Measurements from ENCODE around the gene MATN4. TPM values are rescaled to one million over a fixed set of nuclear protein-coding genes. Genes with fewer than 3 reads are reported as not detected.

Gene MATN4
- total RNA-seq, 2 experiments from 2014 or later, result 0.35 to 0.48 TPM

GRCh38 chr20:45325371-45325770 is 17.3 kb upstream of the MATN4 start:
- ATAC-seq (no peak), DNase-seq (no peak)
- Mint-ChIP-seq H3K27me3 (no peaks in the 10 kb centered on the region), H3K4me1 (peaks cover 8% of the 10 kb centered on the region), H3K9me3 (ENCODE audit: low read depth) (no peaks in the 10 kb centered on the region), H3K4me3 (no peak overlapping the region), H3K27ac (no peak overlapping the region), H3K36me3 (ENCODE audit: low read depth) (peaks cover 24% of the 10 kb centered on the region)
- POLR2A ChIA-PET, result no interaction called here
- CTCF ChIA-PET, result interaction anchor here (2.0 kb wide), 1 partner anchor 38 kb away, joined by 5 read pairs; the partner anchor contains the start of gene SYS1
- intact Hi-C loops (cut with DNase I, micrococcal nuclease), result no loop called here

GRCh38 chr20:45323731-45324130 is 15.6 kb upstream of the MATN4 start:
- ATAC-seq (no peak), DNase-seq (no peak)
- intact Hi-C loops (cut with DNase I, micrococcal nuclease), result no loop called here
- ChIA-PET CTCF (interaction anchor here (1.0 to 3.3 kb wide), 7 partner anchors 10 to 133 kb away, joined by 3 to 16 read pairs (median 3); partner anchors contain the start of gene SYS1), POLR2A (no interaction called here)
- no peaks in the 10 kb centered on the region for H3K9me3 Mint-ChIP-seq (ENCODE audit: low read depth)
- no peak overlapping the region for H3K4me3 Mint-ChIP-seq
- H3K4me1 Mint-ChIP-seq, result peaks cover 16% of the 10 kb centered on the region
- H3K27me3 Mint-ChIP-seq, result no peaks in the 10 kb centered on the region
- no peak overlapping the region for H3K27ac Mint-ChIP-seq
- H3K36me3 Mint-ChIP-seq (ENCODE audit: low read depth), result peaks cover 13% of the 10 kb centered on the region

- peaks cover 24% of the 10 kb centered on the region for H3K4me1 Mint-ChIP-seq
- ChIA-PET CTCF (interaction anchor here (0.6 to 3.3 kb wide), 13 partner anchors 9 to 457 kb away, joined by 3 to 16 read pairs (median 3); partner anchors contain the start of gene SYS1), POLR2A (interaction anchor here (0.6 to 1.1 kb wide), 2 partner anchors 24 to 36 kb away, joined by 3 to 6 read pairs; no protein-coding TSS in a partner anchor)
- H3K9me3 Mint-ChIP-seq (ENCODE audit: low read depth), result no peaks in the 10 kb centered on the region
- H3K36me3 Mint-ChIP-seq (ENCODE audit: low read depth), result peaks cover 7% of the 10 kb centered on the region
- H3K27ac Mint-ChIP-seq, result no peak overlapping the region
- DNase-seq, result no peak
- no peak for ATAC-seq
- H3K4me3 Mint-ChIP-seq, result no peak overlapping the region
- intact Hi-C loops (cut with DNase I, micrococcal nuclease), result no loop called here
- no peaks in the 10 kb centered on the region for H3K27me3 Mint-ChIP-seq
These were observed 14.9 kb upstream of the MATN4 start for GRCh38 chr20:45322952-45323383.

- no peak overlapping the region for H3K27ac Mint-ChIP-seq
- H3K27me3 Mint-ChIP-seq, result peaks cover 5% of the 10 kb centered on the region
- ChIA-PET POLR2A (no interaction called here), CTCF (interaction anchor here (0.5 to 4.7 kb wide), 20 partner anchors 9 to 450 kb away, joined by 3 to 73 read pairs (median 4); partner anchors contain the start of gene SYS1)
- intact Hi-C loops (cut with DNase I, micrococcal nuclease), result no loop called here
- no peaks in the 10 kb centered on the region for H3K9me3 Mint-ChIP-seq (ENCODE audit: low read depth)
- H3K4me1 Mint-ChIP-seq, result peaks cover 24% of the 10 kb centered on the region
- ATAC-seq, result peak; percentile 45
- DNase-seq, result no peak
- H3K36me3 Mint-ChIP-seq (ENCODE audit: low read depth), result peaks cover 3% of the 10 kb centered on the region
- H3K4me3 Mint-ChIP-seq, result no peak overlapping the region
These were observed 13.0 kb upstream of the MATN4 start for GRCh38 chr20:45320948-45321595.

GRCh38 chr20:45318948-45319347 is 10.8 kb upstream of the MATN4 start:
- peaks cover 24% of the 10 kb centered on the region for H3K4me1 Mint-ChIP-seq
- POLR2A ChIA-PET, result interaction anchor here (0.7 kb wide), 1 partner anchor 135 kb away, joined by 3 read pairs; no protein-coding TSS in a partner anchor
- intact Hi-C loops (cut with DNase I, micrococcal nuclease), result loop anchor here (1.0 to 5.0 kb wide), 6 partner anchors 44 to 453 kb away; partner anchors contain the start of gene SYS1 (in 2 of the 2)
- H3K27ac Mint-ChIP-seq, result peak overlapping the region; percentile 88
- peak overlapping the region; percentile 3 for H3K4me3 Mint-ChIP-seq
- H3K9me3 Mint-ChIP-seq (ENCODE audit: low read depth), result no peaks in the 10 kb centered on the region
- H3K36me3 Mint-ChIP-seq (ENCODE audit: low read depth), result no peaks in the 10 kb centered on the region
- peaks cover 16% of the 10 kb centered on the region for H3K27me3 Mint-ChIP-seq
- ATAC-seq, result peak; percentile 30
- no peak for DNase-seq
- CTCF ChIA-PET, result interaction anchor here (0.6 to 5.6 kb wide), 31 partner anchors 9 to 602 kb away, joined by 3 to 73 read pairs (median 4); partner anchors contain the start of genes RBPJL and SYS1

GRCh38 chr20:45318386-45318939 is 10.4 kb upstream of the MATN4 start:
- intact Hi-C loops (cut with DNase I, micrococcal nuclease), result loop anchor here (2.0 to 5.0 kb wide), 3 partner anchors 44 to 454 kb away; partner anchors contain the start of gene SYS1 (in 2 of the 2)
- H3K36me3 Mint-ChIP-seq (ENCODE audit: low read depth), result no peaks in the 10 kb centered on the region
- peak overlapping the region; percentile 3 for H3K4me3 Mint-ChIP-seq
- ATAC-seq, result peak; percentile 17
- H3K9me3 Mint-ChIP-seq (ENCODE audit: low read depth), result no peaks in the 10 kb centered on the region
- peak overlapping the region; percentile 88 for H3K27ac Mint-ChIP-seq
- ChIA-PET CTCF (interaction anchor here (0.6 to 5.6 kb wide), 29 partner anchors 8 to 603 kb away, joined by 3 to 73 read pairs (median 4); partner anchors contain the start of genes RBPJL and SYS1), POLR2A (interaction anchor here (0.7 kb wide), 1 partner anchor 135 kb away, joined by 3 read pairs; no protein-coding TSS in a partner anchor)
- H3K27me3 Mint-ChIP-seq, result peaks cover 20% of the 10 kb centered on the region
- peaks cover 24% of the 10 kb centered on the region for H3K4me1 Mint-ChIP-seq
- peak; percentile 29 for DNase-seq

GRCh38 chr20:45317826-45318225 is 9.7 kb upstream of the MATN4 start:
- CTCF ChIA-PET, result interaction anchor here (0.8 to 5.6 kb wide), 15 partner anchors 9 to 453 kb away, joined by 3 to 73 read pairs (median 4); partner anchors contain the start of genes RBPJL and SYS1
- ATAC-seq, result no peak
- H3K4me3 Mint-ChIP-seq, result no peak overlapping the region
- H3K9me3 Mint-ChIP-seq (ENCODE audit: low read depth), result no peaks in the 10 kb centered on the region
- DNase-seq, result no peak
- no peaks in the 10 kb centered on the region for H3K36me3 Mint-ChIP-seq (ENCODE audit: low read depth)
- intact Hi-C loops (cut with DNase I, micrococcal nuclease), result loop anchor here (2.0 to 5.0 kb wide), 3 partner anchors 45 to 454 kb away; partner anchors contain the start of gene SYS1 (in 2 of the 2)
- peaks cover 24% of the 10 kb centered on the region for H3K4me1 Mint-ChIP-seq
- POLR2A ChIA-PET, result no interaction called here
- peaks cover 22% of the 10 kb centered on the region for H3K27me3 Mint-ChIP-seq
- H3K27ac Mint-ChIP-seq, result no peak overlapping the region

- H3K36me3 Mint-ChIP-seq (ENCODE audit: low read depth), result no peaks in the 10 kb centered on the region
- CTCF ChIA-PET, result interaction anchor here (0.7 to 5.6 kb wide), 8 partner anchors 13 to 137 kb away, joined by 3 to 53 read pairs (median 4); partner anchors contain the start of gene SYS1
- intact Hi-C loops (cut with DNase I, micrococcal nuclease), result loop anchor here (5.0 kb wide), 2 partner anchors 436 to 456 kb away; no protein-coding TSS in a partner anchor
- POLR2A ChIA-PET, result interaction anchor here (0.6 kb wide), 1 partner anchor 115 kb away, joined by 5 read pairs; no protein-coding TSS in a partner anchor
- no peak for ATAC-seq
- peaks cover 29% of the 10 kb centered on the region for H3K27me3 Mint-ChIP-seq
- no peak overlapping the region for H3K27ac Mint-ChIP-seq
- H3K9me3 Mint-ChIP-seq (ENCODE audit: low read depth), result no peaks in the 10 kb centered on the region
- DNase-seq, result no peak
- H3K4me3 Mint-ChIP-seq, result no peak overlapping the region
- peaks cover 25% of the 10 kb centered on the region for H3K4me1 Mint-ChIP-seq
These were observed 8.3 kb upstream of the MATN4 start for GRCh38 chr20:45316150-45317080.

- Mint-ChIP-seq H3K27me3 (peaks cover 37% of the 10 kb centered on the region), H3K9me3 (ENCODE audit: low read depth) (no peaks in the 10 kb centered on the region), H3K27ac (no peak overlapping the region), H3K4me3 (no peak overlapping the region), H3K36me3 (ENCODE audit: low read depth) (no peaks in the 10 kb centered on the region), H3K4me1 (peaks cover 22% of the 10 kb centered on the region)
- ATAC-seq, result no peak
- ChIA-PET POLR2A (no interaction called here), CTCF (interaction anchor here (0.6 to 5.6 kb wide), 7 partner anchors 12 to 219 kb away, joined by 3 to 53 read pairs (median 4); no protein-coding TSS in a partner anchor)
- DNase-seq, result no peak
- intact Hi-C loops (cut with DNase I, micrococcal nuclease), result loop anchor here (5.0 kb wide), 2 partner anchors 437 to 457 kb away; no protein-coding TSS in a partner anchor
These were observed 7.6 kb upstream of the MATN4 start for GRCh38 chr20:45315672-45316071.

- CTCF ChIA-PET, result interaction anchor here (0.9 to 3.2 kb wide), 5 partner anchors 9 to 138 kb away, joined by 3 to 20 read pairs (median 3); partner anchors contain the start of gene SEMG2
- POLR2A ChIA-PET, result no interaction called here
- Mint-ChIP-seq H3K27ac (no peak overlapping the region), H3K4me3 (no peak overlapping the region), H3K27me3 (peaks cover 44% of the 10 kb centered on the region), H3K4me1 (peaks cover 16% of the 10 kb centered on the region), H3K9me3 (ENCODE audit: low read depth) (no peaks in the 10 kb centered on the region), H3K36me3 (ENCODE audit: low read depth) (no peaks in the 10 kb centered on the region)
- intact Hi-C loops (cut with DNase I, micrococcal nuclease), result no loop called here
- ATAC-seq, result no peak
- no peak for DNase-seq
These were observed 5.8 kb upstream of the MATN4 start for GRCh38 chr20:45313943-45314342.
